Activated T-cell treated with anti-CD3 and anti-CD28 coated beads, Interleukin-2, amount 50 U/mL, for 72 hours (primary cell): ENCODE results near the gene IP6K2. TPM values are rescaled to one million over a fixed set of nuclear protein-coding genes. Genes with fewer than 3 reads are reported as not detected.

Experiments
- ATAC-seq, 2 donors: fragments of 150-1000 bp; cut with Tn5 transposase; replicated peaks in 1 of 2; 2 replicates each; pipeline ENCODE4 v1.10.0; 2021; ENCODE audit warnings: moderate library complexity in 2 of 2, mild to moderate bottlenecking in 1 of 2
- DNase-seq, 2 donors: peaks; one replicate each; pipeline ENCODE4 v3.0.0; 2021 to 2022; ENCODE audit warnings: mixed read lengths in 1 of 2
- H3K27ac Mint-ChIP-seq: one replicate; pipeline ENCODE4 v1.8.0; 2022; ENCODE audit warnings: mild to moderate bottlenecking, moderate library complexity, mixed read lengths
- H3K27me3 Mint-ChIP-seq: one replicate; pipeline ENCODE4 v1.8.0; 2022; ENCODE audit warnings: low read depth, mixed read lengths
- H3K36me3 Mint-ChIP-seq, 2 donors: one replicate each; pipeline ENCODE4 v1.8.0; 2022; ENCODE audit warnings: mixed read lengths in 2 of 2, mild to moderate bottlenecking in 1 of 2; ENCODE audit not compliant: insufficient read depth in 2 of 2
- H3K4me1 Mint-ChIP-seq: one replicate; pipeline ENCODE4 v1.8.0; 2022; ENCODE audit warnings: low read depth, mixed read lengths
- H3K4me3 Mint-ChIP-seq, 2 donors: one replicate each; pipeline ENCODE4 v1.8.0; 2022; ENCODE audit warnings: mild to moderate bottlenecking in 2 of 2, mixed read lengths in 2 of 2, moderate library complexity in 2 of 2
- H3K9me3 Mint-ChIP-seq, 2 donors: one replicate each; pipeline ENCODE4 v1.8.0; 2022; ENCODE audit warnings: mixed read lengths in 2 of 2
- total RNA-seq, 2 donors: library from RNA; stranded (reverse); gene quantifications; one replicate each; pipeline ENCODE4 v1.2.3, GENCODE V29; 2022

Gene IP6K2
- total RNA-seq, 2 donors from 2014 or later = 62.4 to 75.4 TPM

DNA sequence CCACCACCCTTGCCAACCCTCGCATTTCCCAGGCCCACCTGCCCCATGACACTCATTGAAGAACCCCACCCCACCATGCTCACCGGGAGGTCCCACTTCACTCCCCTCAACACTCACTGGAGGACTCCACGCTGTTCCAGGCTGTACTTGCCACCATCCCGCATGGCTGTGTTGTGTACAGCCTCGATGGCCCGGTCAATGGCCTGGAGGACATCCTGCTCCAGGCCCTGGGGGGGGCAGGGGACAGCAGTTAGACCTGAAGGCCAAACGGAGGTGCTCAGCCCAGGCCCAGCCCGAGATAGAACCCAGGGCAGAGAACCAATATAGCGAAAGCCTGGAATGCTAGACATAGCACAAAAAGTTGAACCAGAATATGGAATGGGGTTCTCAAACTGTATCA is 34.2 kb downstream of the IP6K2 start:
- Mint-ChIP-seq H3K36me3 (peaks cover 5% of the 10 kb centered on the region in 2 donors), H3K9me3 (no peaks in the 10 kb centered on the region), H3K4me1 (peaks cover 28% of the 10 kb centered on the region), H3K27ac (no peak overlapping the region), H3K4me3 (no peak overlapping the region), H3K27me3 (no peaks in the 10 kb centered on the region)
- DNase-seq = no peak
- no peak for ATAC-seq

GRCh38 chr3:48681974-48682610 is 34.9 kb downstream of the IP6K2 start:
- Mint-ChIP-seq H3K27ac (no peak overlapping the region), H3K36me3 (peaks cover 5% of the 10 kb centered on the region in 2 donors), H3K4me1 (peaks cover 28% of the 10 kb centered on the region), H3K27me3 (no peaks in the 10 kb centered on the region), H3K9me3 (no peaks in the 10 kb centered on the region), H3K4me3 (no peak overlapping the region)
- DNase-seq (no peak), ATAC-seq (no peak)

- no peak overlapping the region for H3K27ac Mint-ChIP-seq
- H3K36me3 Mint-ChIP-seq = peaks cover 5% of the 10 kb centered on the region in 2 donors
- DNase-seq (no peak), ATAC-seq (no peak)
- no peaks in the 10 kb centered on the region for H3K27me3 Mint-ChIP-seq
- no peaks in the 10 kb centered on the region for H3K9me3 Mint-ChIP-seq
- H3K4me3 Mint-ChIP-seq = no peak overlapping the region
- peaks cover 25% of the 10 kb centered on the region for H3K4me1 Mint-ChIP-seq
Observed at GRCh38 chr3:48681541-48681880, 35.5 kb downstream of the IP6K2 start.

- no peak overlapping the region for H3K4me3 Mint-ChIP-seq
- H3K27me3 Mint-ChIP-seq = no peaks in the 10 kb centered on the region
- peaks cover 19% of the 10 kb centered on the region for H3K4me1 Mint-ChIP-seq
- no peak for DNase-seq
- peaks cover 5% of the 10 kb centered on the region in 2 donors for H3K36me3 Mint-ChIP-seq
- ATAC-seq = no peak
- no peak overlapping the region for H3K27ac Mint-ChIP-seq
- no peaks in the 10 kb centered on the region for H3K9me3 Mint-ChIP-seq
Observed at GRCh38 chr3:48680811-48681540, 36.0 kb downstream of the IP6K2 start.

GRCh38 chr3:48679411-48680391 is 37.3 kb downstream of the IP6K2 start:
- no peaks in the 10 kb centered on the region for H3K9me3 Mint-ChIP-seq
- H3K27ac Mint-ChIP-seq = no peak overlapping the region
- ATAC-seq (no peak), DNase-seq (no peak)
- no peaks in the 10 kb centered on the region for H3K27me3 Mint-ChIP-seq
- H3K4me1 Mint-ChIP-seq = peaks cover 13% of the 10 kb centered on the region
- peaks cover 3 to 5% of the 10 kb centered on the region in 2 donors for H3K36me3 Mint-ChIP-seq
- H3K4me3 Mint-ChIP-seq = no peak overlapping the region

GRCh38 chr3:48678566-48679380 is 38.2 kb downstream of the IP6K2 start:
- H3K36me3 Mint-ChIP-seq = peaks cover 3 to 5% of the 10 kb centered on the region in 2 donors
- no peak overlapping the region for H3K4me3 Mint-ChIP-seq
- H3K27me3 Mint-ChIP-seq = no peaks in the 10 kb centered on the region
- peaks cover 4% of the 10 kb centered on the region for H3K4me1 Mint-ChIP-seq
- no peak for ATAC-seq
- no peaks in the 10 kb centered on the region for H3K9me3 Mint-ChIP-seq
- DNase-seq = no peak
- H3K27ac Mint-ChIP-seq = no peak overlapping the region

DNA sequence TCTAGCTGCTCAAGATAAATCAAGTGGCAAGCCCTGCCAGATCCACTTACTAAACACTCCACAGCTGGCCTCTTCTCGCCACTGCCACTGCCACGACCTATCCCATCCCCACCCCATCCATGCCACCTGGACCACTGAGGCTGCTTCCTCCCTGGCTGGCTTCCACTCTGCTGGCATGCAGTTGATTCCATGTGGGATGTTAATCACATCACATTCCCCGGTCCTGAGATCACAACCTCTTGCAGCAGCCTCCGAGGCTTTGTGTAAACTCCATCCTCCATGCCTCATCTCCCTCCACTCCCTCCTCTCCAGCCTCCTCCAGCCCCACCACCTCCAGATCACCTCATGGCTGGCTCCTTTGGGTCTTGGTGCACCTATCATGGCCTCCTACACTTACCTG is 39.0 kb downstream of the IP6K2 start:
- H3K27me3 Mint-ChIP-seq = no peaks in the 10 kb centered on the region
- H3K36me3 Mint-ChIP-seq = peaks cover 4 to 5% of the 10 kb centered on the region in 2 donors
- no peak for DNase-seq
- H3K9me3 Mint-ChIP-seq = no peaks in the 10 kb centered on the region
- H3K4me1 Mint-ChIP-seq = no peaks in the 10 kb centered on the region
- no peak overlapping the region for H3K4me3 Mint-ChIP-seq
- no peak for ATAC-seq
- H3K27ac Mint-ChIP-seq = no peak overlapping the region

DNA sequence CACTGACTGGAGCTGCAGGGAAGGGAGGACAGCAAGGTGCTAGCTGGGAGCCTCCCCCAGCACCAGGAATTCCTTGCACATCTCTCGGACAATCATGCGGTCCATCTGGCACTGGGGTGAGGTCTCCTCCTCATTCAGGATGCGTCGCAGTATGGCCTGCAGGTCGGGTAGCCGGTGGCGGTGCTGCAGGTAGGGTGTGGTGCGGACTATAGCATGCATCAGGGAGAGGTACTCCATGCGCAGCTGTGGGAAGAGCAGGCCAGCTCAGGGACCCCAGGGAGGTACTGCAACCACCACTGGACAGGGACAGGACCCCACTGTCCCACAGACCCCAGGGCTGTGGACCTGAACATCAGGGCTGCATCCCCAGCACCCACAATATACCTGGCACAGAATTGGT is 42.5 kb downstream of the IP6K2 start:
- Mint-ChIP-seq H3K27ac (no peak overlapping the region), H3K4me3 (no peak overlapping the region), H3K36me3 (peaks cover 1 to 7% of the 10 kb centered on the region in 2 donors), H3K9me3 (no peaks in the 10 kb centered on the region), H3K27me3 (no peaks in the 10 kb centered on the region), H3K4me1 (no peaks in the 10 kb centered on the region)
- DNase-seq (no peak), ATAC-seq (peak in 1 of 2 donors; percentile 13)

GRCh38 chr3:48672522-48672921 is 44.5 kb downstream of the IP6K2 start:
- DNase-seq (no peak), ATAC-seq (no peak)
- no peaks in the 10 kb centered on the region for H3K27me3 Mint-ChIP-seq
- H3K9me3 Mint-ChIP-seq = no peaks in the 10 kb centered on the region
- no peak overlapping the region for H3K27ac Mint-ChIP-seq
- no peak overlapping the region for H3K4me3 Mint-ChIP-seq
- no peaks in the 10 kb centered on the region for H3K4me1 Mint-ChIP-seq
- H3K36me3 Mint-ChIP-seq = peaks cover 1 to 3% of the 10 kb centered on the region in 2 donors

DNA sequence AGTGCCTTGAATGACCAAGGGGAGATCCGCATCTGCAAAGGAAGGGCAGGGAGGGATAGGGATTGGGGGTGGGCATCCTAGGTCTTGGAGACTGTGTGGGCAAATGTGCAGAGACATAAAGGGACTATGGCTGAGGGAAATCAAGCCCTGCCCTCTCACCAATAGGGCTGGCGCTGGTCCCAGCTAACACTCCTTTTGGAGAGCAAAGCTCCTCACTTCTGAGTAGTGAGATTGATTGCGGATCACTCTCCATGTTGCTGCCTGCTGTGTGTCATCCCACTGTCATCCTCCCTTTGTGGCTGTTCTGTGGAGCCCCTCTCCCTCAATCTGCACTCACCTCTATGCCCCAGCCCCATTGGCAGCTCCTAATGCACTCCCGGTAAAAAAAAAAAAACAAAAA is 52.1 kb downstream of the IP6K2 start:
- H3K9me3 Mint-ChIP-seq = no peaks in the 10 kb centered on the region

DNA sequence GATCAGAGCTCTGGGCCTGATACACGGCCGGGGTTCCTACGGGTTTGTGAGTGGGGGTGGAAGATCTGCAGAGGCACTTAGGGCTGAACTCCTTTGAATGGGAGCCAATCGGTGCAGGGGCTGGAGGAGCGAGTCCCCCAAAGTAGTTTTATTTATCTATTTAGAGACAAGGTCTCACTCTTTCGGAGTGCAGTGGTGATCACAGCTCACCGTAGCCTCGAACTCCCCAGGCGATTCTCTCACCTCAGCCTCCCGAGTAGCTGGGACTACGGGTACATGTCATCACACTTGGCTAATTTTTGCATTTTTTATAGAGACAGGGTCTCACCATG is 52.7 kb downstream of the IP6K2 start:
- no peak for ATAC-seq
- H3K9me3 Mint-ChIP-seq = no peaks in the 10 kb centered on the region
- no peak for DNase-seq
- no peak overlapping the region for H3K27ac Mint-ChIP-seq
- peaks cover 20% of the 10 kb centered on the region for H3K4me1 Mint-ChIP-seq
- H3K36me3 Mint-ChIP-seq = peaks cover 2 to 8% of the 10 kb centered on the region in 2 donors
- H3K27me3 Mint-ChIP-seq = peaks cover 31% of the 10 kb centered on the region
- peak overlapping the region; percentile 98 to 99 for H3K4me3 Mint-ChIP-seq

More for the DNA sequence above, 52.1 kb downstream of the IP6K2 start:
- H3K27ac Mint-ChIP-seq = no peak overlapping the region
- ATAC-seq = no peak
- H3K4me3 Mint-ChIP-seq = no peak overlapping the region
- peaks cover 27% of the 10 kb centered on the region for H3K27me3 Mint-ChIP-seq
- peaks cover 2 to 8% of the 10 kb centered on the region in 2 donors for H3K36me3 Mint-ChIP-seq
- no peak for DNase-seq
- peaks cover 20% of the 10 kb centered on the region for H3K4me1 Mint-ChIP-seq

DNA sequence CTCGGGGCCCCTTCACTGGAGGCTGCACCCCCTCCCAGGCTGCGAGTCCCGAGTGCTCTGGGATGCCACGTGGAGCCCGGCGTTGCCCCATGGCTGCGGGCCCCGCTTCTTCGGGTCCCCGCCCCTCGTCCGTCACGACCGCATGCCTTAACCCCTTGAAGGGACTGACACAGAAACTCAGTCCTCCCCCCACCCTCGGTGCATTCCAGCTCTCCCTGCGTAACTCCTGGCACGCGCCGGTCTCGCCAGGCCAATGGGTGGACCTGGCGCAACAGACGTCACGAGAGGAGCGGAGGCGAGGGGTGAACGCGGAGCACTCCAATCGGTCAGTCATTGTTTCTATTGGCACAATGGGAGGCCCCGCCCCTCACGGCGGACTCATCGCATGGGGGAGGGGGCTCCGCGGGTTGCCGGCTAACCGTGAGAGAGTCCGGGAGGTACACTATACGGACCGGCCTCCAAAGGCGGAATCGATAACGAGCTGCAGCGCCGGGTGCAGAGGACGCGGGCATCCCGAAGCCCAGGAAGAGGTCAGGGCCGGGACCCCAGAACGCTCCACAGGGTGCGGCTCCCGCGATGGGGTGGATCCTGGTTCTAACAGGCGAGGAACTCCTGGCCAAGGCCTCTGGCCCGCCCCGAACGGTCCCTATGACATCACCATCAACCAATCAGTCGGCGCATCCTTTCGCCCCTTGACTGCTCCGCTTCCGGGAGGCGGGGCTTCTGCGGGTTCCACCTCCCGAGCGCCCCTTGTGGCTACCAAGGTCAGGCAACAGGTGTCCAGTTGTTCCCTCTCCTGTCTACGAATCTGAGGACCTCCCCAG is 53.3 kb downstream of the IP6K2 start:
- peak overlapping the region; percentile 89 for H3K27ac Mint-ChIP-seq
- H3K27me3 Mint-ChIP-seq = peaks cover 31% of the 10 kb centered on the region
- peaks cover 20% of the 10 kb centered on the region for H3K4me1 Mint-ChIP-seq
- ATAC-seq (peak; percentile 88 to 91), DNase-seq (peak; percentile 97)
- peaks cover 2 to 8% of the 10 kb centered on the region in 2 donors for H3K36me3 Mint-ChIP-seq
- H3K4me3 Mint-ChIP-seq = peak overlapping the region; percentile 98 to 99
- H3K9me3 Mint-ChIP-seq = no peaks in the 10 kb centered on the region
